T-helper 2 cell (primary cell): ENCODE measurements around the gene CPT2.
"Not testable (repeated sequence)": the region's sequence is repeated elsewhere in the genome, so short reads cannot be mapped to it uniquely, and the experiment has no call there.

Source experiments
- DNase-seq, 5 experiments: peaks; one replicate each; pipeline versions ENCODE4 v3.0.0 to v3.0.0-alpha.2; 2012 to 2022

Gene CPT2

GRCh38 chr1:53182716-53183094 lies 13.9 kb upstream of the CPT2 start:
- DNase-seq, result no peak

GRCh38 chr1:53183095-53183990 lies 13.3 kb upstream of the CPT2 start:
- no peak for DNase-seq

GRCh38 chr1:53185955-53186297 lies 10.7 kb upstream of the CPT2 start:
- not testable (repeated sequence) for DNase-seq

GRCh38 chr1:53186533-53186932 lies 10.1 kb upstream of the CPT2 start:
- DNase-seq, result no peak

GRCh38 chr1:53187401-53187800 lies 9.2 kb upstream of the CPT2 start:
- DNase-seq, result no peak

GRCh38 chr1:53188099-53188498 lies 8.5 kb upstream of the CPT2 start:
- no peak for DNase-seq

- no peak for DNase-seq
These were observed 7.6 kb upstream of the CPT2 start for GRCh38 chr1:53189061-53189460.

GRCh38 chr1:53190210-53190611 lies 6.4 kb upstream of the CPT2 start:
- no peak for DNase-seq

GRCh38 chr1:53195246-53196016 lies 1.2 kb upstream of the CPT2 start:
- no peak for DNase-seq

GRCh38 chr1:53196017-53196484 lies 573 bp upstream of the CPT2 start:
- DNase-seq, result peak in 1 of 5 experiments; percentile 78

GRCh38 chr1:53197291-53198200 lies 922 bp downstream of the CPT2 start:
- DNase-seq, result no peak

GRCh38 chr1:53198241-53198651 lies 1.6 kb downstream of the CPT2 start:
- DNase-seq, result peak in 1 of 5 experiments; percentile 34

- DNase-seq, result no peak
These were observed 6.8 kb downstream of the CPT2 start for GRCh38 chr1:53203466-53203865.

- not testable (repeated sequence) for DNase-seq
These were observed 8.9 kb downstream of the CPT2 start for GRCh38 chr1:53205496-53205895.

- peak in 1 of 5 experiments; percentile 50 for DNase-seq
These were observed 9.6 kb downstream of the CPT2 start for GRCh38 chr1:53206083-53206685.

- DNase-seq, result no peak
These were observed 10.2 kb downstream of the CPT2 start for GRCh38 chr1:53206735-53207379.

- DNase-seq, result no peak
These were observed 11.1 kb downstream of the CPT2 start for GRCh38 chr1:53207726-53208125.

- no peak for DNase-seq
These were observed 13.7 kb downstream of the CPT2 start for GRCh38 chr1:53210352-53210751.

GRCh38 chr1:53210954-53211353 lies 14.3 kb downstream of the CPT2 start:
- DNase-seq, result no peak

- DNase-seq, result no peak
These were observed 17.8 kb downstream of the CPT2 start for GRCh38 chr1:53214376-53214940.

- DNase-seq, result no peak
These were observed 21.6 kb downstream of the CPT2 start for GRCh38 chr1:53218201-53218600.
